Stimulated activated CD4-positive, alpha-beta T cell treated with anti-CD3 and anti-CD28 coated beads, Interleukin-2, amount 100 ng/mL, for 48 hours (primary cell): ENCODE measurements around the gene P4HA1.
"Not testable (repeated sequence)": the region's sequence is repeated elsewhere in the genome, so short reads cannot be mapped to it uniquely, and the experiment has no call there.

Experiments used
- DNase-seq, 2 donors: peaks; one replicate each; pipeline ENCODE4 v3.0.0-alpha.2; 2020

P4HA1 gene

GRCh38 chr10:73096449-73097304, at the start of gene P4HA1:
Gene P4HA1 (minus strand): TSS chr10:73096866. CDS start chr10:73074883, 21,983 bp downstream.
- DNase-seq = peak; percentile 98 to 99

DNA sequence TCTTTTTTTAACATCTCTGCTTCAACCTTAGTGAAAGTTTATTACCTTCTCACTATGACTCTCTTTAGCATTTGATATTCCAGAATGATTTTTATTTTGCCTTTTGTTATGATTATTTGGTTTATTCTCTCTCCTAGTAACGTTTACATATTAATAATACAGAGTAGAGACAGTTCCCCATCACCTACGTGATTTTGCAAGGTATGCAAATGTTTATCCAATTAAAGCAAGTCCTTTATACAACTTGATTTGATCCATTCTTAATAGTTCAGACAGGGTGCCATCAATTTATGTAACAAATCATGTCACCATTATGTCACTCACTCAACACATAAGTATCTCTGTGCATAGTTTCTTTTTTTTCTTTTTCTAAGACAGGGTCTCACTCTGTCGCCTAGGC, 44.9 kb upstream of the P4HA1 start:
- no peak for DNase-seq

DNA sequence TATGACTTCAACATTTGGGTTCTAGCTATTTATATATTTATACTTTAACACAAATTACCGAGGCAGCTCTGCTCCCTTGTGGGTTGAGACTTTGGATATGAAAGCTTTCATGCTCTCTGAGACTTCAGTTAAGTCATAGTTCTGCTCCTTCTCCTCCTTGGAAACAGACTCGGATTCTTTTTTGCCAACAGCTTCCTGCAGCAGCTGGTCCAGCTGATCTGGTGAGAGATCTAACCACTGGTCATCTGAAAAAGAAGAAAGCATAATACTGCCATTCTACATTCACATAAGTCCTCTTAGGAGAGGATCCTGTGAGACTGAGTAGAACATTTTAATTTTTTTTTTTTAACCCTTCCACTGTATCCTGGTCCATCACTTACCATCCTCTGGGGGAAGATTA, 42.6 kb upstream of the P4HA1 start:
- no peak for DNase-seq

DNA sequence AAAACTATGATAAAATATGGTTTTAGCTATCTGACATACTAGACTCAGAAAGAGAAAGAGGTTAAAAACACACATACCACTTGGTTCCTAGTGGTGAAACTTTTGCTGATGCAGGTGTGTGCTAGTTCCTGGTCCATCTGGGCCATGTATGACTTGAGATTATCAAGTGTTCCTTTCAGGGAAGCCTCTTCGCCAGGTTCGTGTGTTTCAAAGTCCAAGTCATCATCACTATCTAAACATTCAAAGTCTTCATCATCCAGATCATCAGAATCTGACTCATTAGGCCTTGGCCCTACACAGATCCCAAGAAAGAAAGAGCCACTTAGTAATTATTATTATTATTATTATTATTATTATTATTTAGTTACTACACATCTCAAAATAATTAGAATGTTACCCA, 40.0 kb upstream of the P4HA1 start:
- no peak for DNase-seq

- DNase-seq = no peak
Measured at GRCh38 chr10:73134727-73135126, 38.1 kb upstream of the P4HA1 start.

- DNase-seq = no peak
Measured at GRCh38 chr10:73131913-73132686, 35.4 kb upstream of the P4HA1 start.

GRCh38 chr10:73131301-73131700, 34.6 kb upstream of the P4HA1 start:
- no peak for DNase-seq

DNA sequence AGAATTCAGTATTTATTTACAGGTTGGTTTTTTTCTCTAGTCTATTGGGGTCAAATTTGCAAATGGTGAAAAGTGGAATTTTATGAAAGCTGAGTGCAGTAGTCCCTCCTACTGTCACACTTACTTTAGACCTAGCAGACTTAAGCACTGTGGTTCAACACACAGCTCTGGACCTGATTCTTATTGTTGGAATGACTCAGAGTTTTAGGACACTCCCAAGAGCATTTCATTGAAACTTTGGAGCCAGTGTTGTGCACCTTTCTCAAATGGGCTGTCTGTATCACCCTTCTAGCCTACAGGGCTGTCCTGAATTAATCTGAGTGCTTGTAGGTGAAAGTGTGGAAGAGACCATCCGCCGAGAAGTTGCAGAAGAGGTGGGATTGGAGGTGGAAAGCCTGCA, 29.7 kb upstream of the P4HA1 start:
- no peak for DNase-seq

- DNase-seq = no peak
Measured at GRCh38 chr10:73119952-73120351, 23.3 kb upstream of the P4HA1 start.

GRCh38 chr10:73119457-73119856, 22.8 kb upstream of the P4HA1 start:
- no peak for DNase-seq

GRCh38 chr10:73117976-73118743, 21.5 kb upstream of the P4HA1 start:
- DNase-seq = no peak

- DNase-seq = no peak
Measured at GRCh38 chr10:73116017-73116416, 19.4 kb upstream of the P4HA1 start.

DNA sequence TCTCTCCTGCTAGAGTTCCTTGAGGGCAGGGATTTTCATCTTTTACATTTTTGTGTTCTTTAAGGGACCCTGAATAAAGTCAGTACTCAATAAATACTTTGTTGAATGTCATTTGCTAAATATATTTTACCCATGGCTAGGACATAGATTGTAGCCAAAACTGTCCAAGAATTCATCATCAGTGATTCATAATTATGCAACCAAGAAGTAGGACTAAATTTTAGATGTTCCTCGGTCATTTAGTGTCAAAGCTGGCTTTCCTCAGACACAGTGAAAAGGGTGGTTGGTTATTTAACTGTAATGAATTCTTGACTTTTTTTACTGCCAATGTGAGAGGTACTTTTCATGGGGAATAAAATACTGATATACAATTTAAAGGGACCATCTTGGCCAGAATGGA, 16.9 kb upstream of the P4HA1 start:
- DNase-seq = no peak

GRCh38 chr10:73112032-73112431, 15.4 kb upstream of the P4HA1 start:
- DNase-seq = not testable (repeated sequence)

- peak; percentile 20 to 27 for DNase-seq
Measured at GRCh38 chr10:73110345-73110849, 13.7 kb upstream of the P4HA1 start, which contains the start of gene NUDT13. Gene NUDT13 (plus strand): TSS chr10:73110455. CDS start chr10:73114366, 3,911 bp downstream.

- not testable (repeated sequence) for DNase-seq
Measured at GRCh38 chr10:73109248-73109652, 12.6 kb upstream of the P4HA1 start.

DNA sequence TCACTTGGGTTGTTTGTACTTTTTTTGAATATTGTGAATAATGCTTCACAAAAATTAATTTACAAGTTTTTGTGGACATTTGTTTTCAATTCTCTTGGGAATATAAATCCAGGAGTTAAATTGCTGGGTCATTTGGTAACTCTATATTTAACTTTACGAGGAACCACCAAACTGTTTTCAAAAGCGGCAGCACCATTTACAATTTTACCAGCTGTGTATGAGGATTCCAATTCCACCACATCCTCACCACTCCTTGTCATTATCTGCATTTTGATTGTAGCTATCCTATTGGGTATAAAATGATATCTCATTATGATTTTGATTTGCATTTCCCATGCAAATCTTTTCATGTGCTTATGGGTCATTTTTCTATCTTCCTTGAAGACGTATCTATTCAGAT, 9.6 kb upstream of the P4HA1 start:
- DNase-seq = no peak

GRCh38 chr10:73099141-73099540, 2.5 kb upstream of the P4HA1 start:
- no peak for DNase-seq

- no peak for DNase-seq
Measured at GRCh38 chr10:73097305-73097670, 622 bp upstream of the P4HA1 start.

- DNase-seq = peak; percentile 58 to 61
Measured at GRCh38 chr10:73096041-73096448, 621 bp downstream of the P4HA1 start.

DNA sequence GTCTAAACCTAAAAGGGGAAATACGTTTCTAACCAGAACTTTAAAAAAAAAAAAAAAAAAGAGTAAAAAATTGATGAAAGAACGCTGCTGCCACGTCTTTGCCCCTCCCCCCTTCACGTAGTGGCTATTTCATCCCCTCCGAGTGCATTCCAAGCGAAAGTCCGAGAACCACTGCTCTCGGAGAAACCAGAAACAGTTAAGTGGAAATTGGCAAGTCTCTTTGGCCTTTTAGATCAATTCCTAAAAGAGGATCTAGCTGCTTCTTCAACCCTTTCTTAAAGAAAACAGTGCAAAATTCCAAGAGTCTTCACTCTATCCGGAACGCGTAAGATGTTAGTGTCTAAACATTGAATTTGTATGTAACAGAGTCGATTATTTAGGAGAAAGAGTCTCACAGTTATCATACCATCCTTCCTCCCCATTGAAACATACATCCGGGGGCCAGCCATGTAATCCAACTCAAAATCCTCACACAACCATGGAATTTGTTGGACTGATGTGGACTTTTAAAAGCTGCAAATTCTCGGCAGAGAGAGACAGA, 1.1 kb downstream of the P4HA1 start:
- peak; percentile 13 to 28 for DNase-seq

GRCh38 chr10:73094986-73095480, 1.6 kb downstream of the P4HA1 start:
- DNase-seq = no peak
